HepG2 (cell line): ENCODE measurements around the gene WIZ. TPM values are rescaled to one million over a fixed set of nuclear protein-coding genes. Genes with fewer than 3 reads are reported as not detected.
A peak's percentile ranks its signal among the peaks of the same experiment; 100 is the strongest.

Source experiments
- BCLAF1 ChIP-seq: fragments of 450-650 bp; IDR thresholded peaks from 2 replicates; pipeline ENCODE4 v1.6.1; 2017; ENCODE audit warnings: mild to moderate bottlenecking
- CC2D1A ChIP-seq: sonication (generic); formaldehyde crosslinking; IDR thresholded peaks from 2 replicates; pipeline ENCODE4 v1.8.1; 2023; ENCODE audit warnings: mild to moderate bottlenecking, missing genetic modification reagents
- CHD4 ChIP-seq: fragments of 200-600 bp; sonication (generic); IDR thresholded peaks from 2 replicates; pipeline ENCODE4 v1.7.0; 2017; ENCODE audit warnings: mild to moderate bottlenecking, low read length, borderline replicate concordance
- HHEX ChIP-seq: IDR thresholded peaks from 2 replicates; pipeline ENCODE4 v1.6.1; 2016; ENCODE audit warnings: control low read depth
- HOXD1 ChIP-seq: sonication (generic); formaldehyde crosslinking; IDR thresholded peaks from 2 replicates; pipeline ENCODE4 v1.5.0; 2020; ENCODE audit warnings: missing genetic modification reagents
- LCORL ChIP-seq, 2 experiments: fragments of 450-650 bp in 1 of 2; sonication (generic) in 1 of 2; formaldehyde crosslinking in 1 of 2; IDR thresholded peaks; 2 replicates each; pipeline versions ENCODE4 v1.5.0 to v1.6.1; 2017 to 2020; ENCODE audit warnings: antibody characterized with exemption in 1 of 2, missing genetic modification reagents in 1 of 2
- NR2F1 ChIP-seq, 2 experiments: fragments of 450-650 bp in 1 of 2; formaldehyde crosslinking in 1 of 2; IDR thresholded peaks; 2 replicates each; pipeline versions ENCODE4 v1.5.0 to v1.6.1; 2016 to 2020; ENCODE audit warnings: mild to moderate bottlenecking in 1 of 2, missing compliant biosample characterization in 1 of 2, missing genetic modification reagents in 1 of 2, moderate library complexity in 1 of 2
- SATB2 ChIP-seq: sonication (generic); formaldehyde crosslinking; IDR thresholded peaks from 2 replicates; pipeline ENCODE4 v1.5.0; 2020; ENCODE audit warnings: missing genetic modification reagents
- STAG1 ChIP-seq: sonication (generic); formaldehyde crosslinking; IDR thresholded peaks from 2 replicates; pipeline ENCODE4 v1.4.0; 2020; ENCODE audit warnings: missing genetic modification reagents
- TARDBP ChIP-seq: sonication (generic); formaldehyde crosslinking; IDR thresholded peaks from 2 replicates; pipeline ENCODE4 v1.8.0; 2022; ENCODE audit warnings: mild to moderate bottlenecking, missing genetic modification reagents
- ZHX2 ChIP-seq, 2 experiments: sonication (generic) in 1 of 2; formaldehyde crosslinking in 1 of 2; IDR thresholded peaks; 2 replicates each; pipeline versions ENCODE4 v1.6.1 to v1.9.0; 2014 to 2022; ENCODE audit warnings: antibody characterized with exemption in 1 of 2, borderline replicate concordance in 1 of 2, inconsistent platforms in 1 of 2, low read depth in 1 of 2, missing genetic modification reagents in 1 of 2
- ZNF337 ChIP-seq: sonication (generic); formaldehyde crosslinking; IDR thresholded peaks from 2 replicates; pipeline ENCODE4 v1.5.1; 2020; ENCODE audit warnings: missing genetic modification reagents, low read depth, mild to moderate bottlenecking, borderline replicate concordance
- ZNF367 ChIP-seq: sonication (generic); formaldehyde crosslinking; IDR thresholded peaks from 2 replicates; pipeline ENCODE4 v1.4.0; 2020; ENCODE audit warnings: missing genetic modification reagents, borderline replicate concordance
- ZNF558 ChIP-seq: sonication (generic); formaldehyde crosslinking; IDR thresholded peaks from 2 replicates; pipeline ENCODE4 v1.9.0; 2022; ENCODE audit warnings: mild to moderate bottlenecking, missing genetic modification reagents, borderline replicate concordance
- polyA plus RNA-seq, 8 experiments: library from polyadenylated mRNA; depleted of rRNA in 3 of 8; stranded (reverse) in 7 of 8; unstranded in 1 of 8; fragments of >200 nt; fragmentation: Illumina TruSeq in 4 of 8; extraction: Trizol in 4 of 8; gene quantifications; 2 replicates each; pipeline versions ENCODE4 v1.2.1 to v1.2.3, GENCODE V29; 2011 to 2016; ENCODE audit warnings: low read depth in 4 of 8, missing spikeins in 1 of 8, mixed read lengths in 1 of 8; ENCODE audit not compliant: insufficient read depth in 1 of 8
- total RNA-seq, 5 experiments: library from RNA; depleted of rRNA; stranded (reverse); fragments of >200 nt; fragmentation: Illumina TruSeq; extraction: Trizol; gene quantifications; 2 replicates each; pipeline ENCODE4 v1.2.3, GENCODE V29; 2016; ENCODE audit warnings: low read depth in 1 of 5
- TF ChIP-seq, protein P1 (sequence below): IDR thresholded peaks from 2 replicates; pipeline ENCODE4 v1.4.0; 2020; ENCODE audit warnings: mild to moderate bottlenecking, missing genetic modification reagents

Gene WIZ
- total and polyA plus RNA-seq, 2 of the 13 experiments (the other 11 are each of a cell fraction or from before 2014, with no cell fraction given), result 4.7 to 4.8 TPM

GRCh38 chr19:15418579-15419412 is 31.0 kb downstream of the WIZ start, which contains the start of gene AKAP8L (continued):
- TF ChIP-seq ZHX2 (IDR thresholded peaks at IDR 0.05; ENCODE audit: low read depth) (no peak), ZHX2 (CRISPR knock-in tag; IDR thresholded peaks at IDR 0.05; ENCODE audit: borderline replicate concordance) (no peak), SATB2 (CRISPR knock-in tag) (peak; percentile 79; the same call in 1 of the 2 replicates), STAG1 (CRISPR knock-in tag) (peak; percentile 76), ZNF558 (CRISPR knock-in tag) (no peak), CHD4 (no peak), HHEX (no peak), ZNF367 (0 out of 2 replicates have a peak, but pooled peaks have one; percentile 75), TARDBP (CRISPR knock-in tag) (peak; percentile 69), NR2F1 (CRISPR knock-in tag; IDR thresholded peaks at IDR 0.05) (no peak), BCLAF1 (no peak), ZNF337 (CRISPR knock-in tag) (0 out of 2 replicates have a peak, but pooled peaks have one; percentile 52), CC2D1A (CRISPR knock-in tag) (no peak), HOXD1 (CRISPR knock-in tag) (peak; percentile 42), LCORL (IDR thresholded peaks at IDR 0.05) (no peak), LCORL (CRISPR knock-in tag; IDR thresholded peaks at IDR 0.05) (peak; percentile 63; the same call in 1 of the 2 replicates)
- TF ChIP-seq, protein P1, sequence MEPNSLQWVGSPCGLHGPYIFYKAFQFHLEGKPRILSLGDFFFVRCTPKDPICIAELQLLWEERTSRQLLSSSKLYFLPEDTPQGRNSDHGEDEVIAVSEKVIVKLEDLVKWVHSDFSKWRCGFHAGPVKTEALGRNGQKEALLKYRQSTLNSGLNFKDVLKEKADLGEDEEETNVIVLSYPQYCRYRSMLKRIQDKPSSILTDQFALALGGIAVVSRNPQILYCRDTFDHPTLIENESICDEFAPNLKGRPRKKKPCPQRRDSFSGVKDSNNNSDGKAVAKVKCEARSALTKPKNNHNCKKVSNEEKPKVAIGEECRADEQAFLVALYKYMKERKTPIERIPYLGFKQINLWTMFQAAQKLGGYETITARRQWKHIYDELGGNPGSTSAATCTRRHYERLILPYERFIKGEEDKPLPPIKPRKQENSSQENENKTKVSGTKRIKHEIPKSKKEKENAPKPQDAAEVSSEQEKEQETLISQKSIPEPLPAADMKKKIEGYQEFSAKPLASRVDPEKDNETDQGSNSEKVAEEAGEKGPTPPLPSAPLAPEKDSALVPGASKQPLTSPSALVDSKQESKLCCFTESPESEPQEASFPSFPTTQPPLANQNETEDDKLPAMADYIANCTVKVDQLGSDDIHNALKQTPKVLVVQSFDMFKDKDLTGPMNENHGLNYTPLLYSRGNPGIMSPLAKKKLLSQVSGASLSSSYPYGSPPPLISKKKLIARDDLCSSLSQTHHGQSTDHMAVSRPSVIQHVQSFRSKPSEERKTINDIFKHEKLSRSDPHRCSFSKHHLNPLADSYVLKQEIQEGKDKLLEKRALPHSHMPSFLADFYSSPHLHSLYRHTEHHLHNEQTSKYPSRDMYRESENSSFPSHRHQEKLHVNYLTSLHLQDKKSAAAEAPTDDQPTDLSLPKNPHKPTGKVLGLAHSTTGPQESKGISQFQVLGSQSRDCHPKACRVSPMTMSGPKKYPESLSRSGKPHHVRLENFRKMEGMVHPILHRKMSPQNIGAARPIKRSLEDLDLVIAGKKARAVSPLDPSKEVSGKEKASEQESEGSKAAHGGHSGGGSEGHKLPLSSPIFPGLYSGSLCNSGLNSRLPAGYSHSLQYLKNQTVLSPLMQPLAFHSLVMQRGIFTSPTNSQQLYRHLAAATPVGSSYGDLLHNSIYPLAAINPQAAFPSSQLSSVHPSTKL (CRISPR knock-in tag), result no peak
